Effector memory CD4-positive, alpha-beta T cell (primary cell): Measurements from ENCODE around the gene RDH14.

Experiments used
- DNase-seq, 3 donors: peaks; one replicate each; pipeline ENCODE4 v3.0.0-alpha.2; 2020
- H3K27ac ChIP-seq: 2 replicates; pipeline ENCODE4 v1.7.0; 2013; ENCODE audit warnings: mild to moderate bottlenecking, low read length, moderate library complexity; ENCODE audit not compliant: insufficient read depth, poor library complexity, severe bottlenecking
- H3K27me3 ChIP-seq: replicated peaks from 2 replicates; pipeline ENCODE4 v1.7.0; 2013; ENCODE audit warnings: mild to moderate bottlenecking, low read length; ENCODE audit not compliant: insufficient read depth, control insufficient read depth, poor library complexity, severe bottlenecking
- H3K36me3 ChIP-seq: 2 replicates; pipeline ENCODE4 v1.7.0; 2013; ENCODE audit warnings: mild to moderate bottlenecking, low read length, moderate library complexity; ENCODE audit not compliant: control insufficient read depth, insufficient read depth
- H3K4me1 ChIP-seq: 2 replicates; pipeline ENCODE4 v1.7.0; 2013; ENCODE audit warnings: low read length, mild to moderate bottlenecking; ENCODE audit not compliant: control insufficient read depth, insufficient read depth, poor library complexity, severe bottlenecking
- H3K4me3 ChIP-seq: 2 replicates; pipeline ENCODE4 v1.7.0; 2013; ENCODE audit warnings: low read length, low read depth, mild to moderate bottlenecking; ENCODE audit not compliant: insufficient read depth, poor library complexity, severe bottlenecking
- H3K9me3 ChIP-seq: 2 replicates; pipeline ENCODE4 v1.7.0; 2013; ENCODE audit warnings: mild to moderate bottlenecking, low read length, moderate library complexity; ENCODE audit not compliant: control insufficient read depth

Gene RDH14

GRCh38 chr2:18527326-18527725, 33.1 kb downstream of the RDH14 start:
- Histone ChIP-seq H3K27ac (no peak overlapping the region), H3K36me3 (no peaks in the 10 kb centered on the region), H3K4me1 (no peaks in the 10 kb centered on the region), H3K9me3 (no peaks in the 10 kb centered on the region), H3K4me3 (no peak overlapping the region), H3K27me3 (no peaks in the 10 kb centered on the region)
- no peak for DNase-seq

DNA sequence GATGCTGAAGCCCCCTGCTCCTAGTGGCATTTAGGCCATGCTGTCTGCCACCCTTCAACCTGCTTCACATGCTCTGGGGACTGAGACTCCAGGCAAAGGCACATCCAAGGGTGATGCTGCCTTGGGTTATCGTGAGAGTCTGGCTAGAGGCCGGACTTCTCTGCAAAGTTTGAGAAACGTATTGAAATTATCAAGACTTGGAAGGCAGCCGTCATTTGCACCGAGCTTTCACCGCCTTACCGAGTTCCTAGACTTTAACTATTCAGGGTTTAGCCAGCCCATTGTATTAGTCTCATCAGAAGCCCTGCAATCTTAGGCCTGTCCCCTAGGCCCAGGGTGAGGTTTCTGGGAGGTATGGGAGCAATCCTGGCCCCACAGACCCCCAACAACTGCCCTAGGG, 34.0 kb downstream of the RDH14 start:
- H3K9me3 ChIP-seq: no peaks in the 10 kb centered on the region
- H3K27me3 ChIP-seq: no peaks in the 10 kb centered on the region
- H3K4me1 ChIP-seq: no peaks in the 10 kb centered on the region
- H3K4me3 ChIP-seq: no peak overlapping the region
- H3K27ac ChIP-seq: no peak overlapping the region
- DNase-seq: no peak
- no peaks in the 10 kb centered on the region for H3K36me3 ChIP-seq

- H3K4me1 ChIP-seq: no peaks in the 10 kb centered on the region
- no peaks in the 10 kb centered on the region for H3K27me3 ChIP-seq
- H3K9me3 ChIP-seq: no peaks in the 10 kb centered on the region
- H3K36me3 ChIP-seq: no peaks in the 10 kb centered on the region
- DNase-seq: no peak
- no peak overlapping the region for H3K27ac ChIP-seq
- H3K4me3 ChIP-seq: no peak overlapping the region
Observed at GRCh38 chr2:18525852-18526251, 34.6 kb downstream of the RDH14 start.

- Histone ChIP-seq H3K9me3 (no peaks in the 10 kb centered on the region), H3K36me3 (no peaks in the 10 kb centered on the region), H3K27me3 (no peaks in the 10 kb centered on the region), H3K27ac (no peak overlapping the region), H3K4me1 (no peaks in the 10 kb centered on the region), H3K4me3 (no peak overlapping the region)
- no peak for DNase-seq
Observed at GRCh38 chr2:18525236-18525635, 35.2 kb downstream of the RDH14 start.

- Histone ChIP-seq H3K27ac (no peak overlapping the region), H3K4me3 (no peak overlapping the region), H3K27me3 (no peaks in the 10 kb centered on the region), H3K36me3 (no peaks in the 10 kb centered on the region), H3K4me1 (no peaks in the 10 kb centered on the region), H3K9me3 (no peaks in the 10 kb centered on the region)
- DNase-seq: no peak
Observed at GRCh38 chr2:18522484-18523146, 37.8 kb downstream of the RDH14 start.

DNA sequence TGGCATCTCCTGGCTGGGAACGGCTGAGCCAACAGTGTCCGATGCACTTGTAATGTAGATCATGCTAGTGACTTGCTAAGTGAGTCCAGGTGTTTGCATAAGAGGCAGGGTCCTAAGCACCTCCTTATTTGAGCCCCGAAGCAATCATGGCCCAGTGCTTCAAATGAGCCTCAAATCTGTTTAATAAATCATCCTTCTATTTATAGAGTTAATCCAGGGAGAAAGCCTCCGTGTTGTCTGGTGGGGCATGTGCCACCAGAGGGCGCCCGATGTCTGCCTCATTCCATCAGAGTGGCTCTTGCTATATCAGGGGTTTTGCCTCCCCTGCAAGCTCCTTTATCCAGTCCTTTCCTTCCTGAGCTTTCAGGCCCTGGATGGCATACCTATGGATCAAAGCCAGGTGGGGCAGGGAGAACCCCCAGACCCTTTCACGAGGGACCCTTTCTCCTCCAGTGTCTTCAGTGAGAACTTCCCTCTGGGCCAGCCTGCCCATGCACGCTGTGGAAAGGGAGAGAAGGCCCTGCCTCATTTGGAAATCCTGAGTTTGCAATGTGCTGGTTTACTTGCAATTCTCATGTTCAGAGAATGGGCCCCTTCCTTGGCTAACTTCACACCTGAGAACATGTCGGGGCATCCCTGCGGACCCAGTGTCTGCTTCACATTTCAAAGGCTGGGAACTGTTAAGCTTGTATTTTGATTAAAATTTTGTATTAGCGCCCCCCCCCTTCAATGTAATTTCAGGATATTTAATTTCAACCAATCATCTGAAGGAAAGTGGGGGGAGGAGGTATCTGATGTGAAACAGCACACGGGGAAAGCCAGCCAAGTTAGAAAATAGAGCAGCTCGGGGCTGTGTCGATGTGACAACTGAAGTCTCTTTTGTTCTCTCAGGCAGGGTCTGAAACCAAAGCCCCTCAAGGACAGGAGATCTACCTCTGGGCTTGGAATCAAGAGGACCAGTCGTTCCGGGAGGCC, 39.7 kb downstream of the RDH14 start:
- DNase-seq: peak; percentile 33 to 57 (median 39)
- Histone ChIP-seq H3K9me3 (no peaks in the 10 kb centered on the region), H3K4me3 (no peak overlapping the region), H3K36me3 (no peaks in the 10 kb centered on the region), H3K27ac (no peak overlapping the region), H3K27me3 (no peaks in the 10 kb centered on the region), H3K4me1 (no peaks in the 10 kb centered on the region)

GRCh38 chr2:18519914-18520450, 40.5 kb downstream of the RDH14 start:
- Histone ChIP-seq H3K9me3 (no peaks in the 10 kb centered on the region), H3K4me1 (no peaks in the 10 kb centered on the region), H3K27me3 (no peaks in the 10 kb centered on the region), H3K36me3 (no peaks in the 10 kb centered on the region), H3K27ac (no peak overlapping the region), H3K4me3 (no peak overlapping the region)
- no peak for DNase-seq

DNA sequence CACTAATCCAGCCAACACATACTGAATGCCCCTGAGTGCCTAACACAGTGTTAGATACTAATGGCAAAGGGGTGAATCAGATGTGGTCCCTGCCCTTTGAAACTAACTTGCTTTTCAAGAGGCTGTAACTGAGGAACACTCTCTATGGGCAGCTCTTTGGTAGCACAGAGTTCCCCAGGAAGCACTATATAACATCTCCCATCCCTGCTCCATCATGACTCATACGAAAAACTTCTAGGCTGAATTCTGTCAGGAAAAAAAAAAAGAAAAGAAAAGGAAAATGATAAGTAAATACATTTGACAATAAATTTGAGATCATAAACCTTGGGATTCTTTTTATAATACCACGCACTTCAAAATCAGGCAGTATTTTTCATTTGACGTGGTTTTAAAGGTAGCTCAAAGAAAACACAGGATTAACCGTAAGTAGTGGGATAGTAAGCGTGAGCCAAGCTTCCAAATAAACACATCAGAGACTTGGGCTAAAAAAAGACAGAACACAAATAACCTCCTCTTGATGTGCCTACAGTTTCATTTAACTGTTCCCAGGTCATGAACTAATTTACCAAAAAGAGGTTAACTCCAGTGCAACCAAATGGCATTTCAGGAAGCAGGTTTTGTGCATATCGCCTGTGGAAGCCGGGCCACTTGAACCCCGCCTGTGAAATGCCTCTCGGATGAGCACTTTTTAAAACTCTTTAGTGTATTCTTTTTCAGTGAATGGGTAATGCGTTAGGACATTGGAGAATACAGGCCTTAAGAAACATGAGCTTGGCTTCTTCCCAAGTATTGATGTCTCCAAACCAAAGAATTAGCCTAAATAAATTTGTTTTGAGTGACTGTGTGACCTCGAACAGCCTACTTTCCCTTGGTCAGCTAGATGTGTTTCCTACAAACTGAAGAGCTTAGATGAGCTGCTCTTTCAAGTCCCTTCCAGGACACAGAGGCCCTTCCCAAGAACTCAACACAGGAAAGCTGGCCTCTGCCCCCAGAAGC, 42.0 kb downstream of the RDH14 start:
- H3K4me1 ChIP-seq: no peaks in the 10 kb centered on the region
- DNase-seq: no peak
- H3K36me3 ChIP-seq: no peaks in the 10 kb centered on the region
- H3K9me3 ChIP-seq: no peaks in the 10 kb centered on the region
- H3K27ac ChIP-seq: no peak overlapping the region
- no peak overlapping the region for H3K4me3 ChIP-seq
- no peaks in the 10 kb centered on the region for H3K27me3 ChIP-seq

DNA sequence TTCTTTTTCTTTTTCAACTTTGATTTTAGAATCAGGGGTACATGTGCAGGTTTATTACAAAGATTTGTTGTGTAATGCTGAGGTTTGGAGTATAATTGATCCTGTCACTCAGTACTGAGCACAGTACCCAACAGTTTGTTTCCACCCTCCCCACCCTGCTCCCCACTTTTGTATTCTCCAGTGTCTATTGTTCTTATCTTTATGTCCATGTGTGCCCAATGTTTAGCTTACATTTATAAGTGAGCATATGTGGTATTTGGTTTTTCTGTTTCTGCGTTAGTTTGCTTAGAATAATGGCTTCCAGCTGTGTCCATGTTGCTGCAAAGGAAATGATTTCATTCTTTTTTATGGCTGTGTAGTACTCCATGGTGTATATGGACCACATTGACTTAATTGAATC, 43.1 kb downstream of the RDH14 start:
- no peaks in the 10 kb centered on the region for H3K27me3 ChIP-seq
- no peaks in the 10 kb centered on the region for H3K9me3 ChIP-seq
- no peaks in the 10 kb centered on the region for H3K4me1 ChIP-seq
- no peaks in the 10 kb centered on the region for H3K36me3 ChIP-seq
- no peak for DNase-seq
- no peak overlapping the region for H3K27ac ChIP-seq
- H3K4me3 ChIP-seq: no peak overlapping the region
